RWPE2 (cell line): ENCODE data around the gene CADM2.

Source experiments
- ATAC-seq: fragments of 200-7000 bp; cut with Tn5 transposase; 3 replicates; pipeline ENCODE4 v1.9.1; 2021; ENCODE audit warnings: low read depth
- DNase-seq: peaks from one replicate; pipeline ENCODE4 v3.0.0-alpha.2; 2020; ENCODE audit warnings: low spot score
- H3K27ac ChIP-seq: fragments of 450-650 bp; 2 replicates; pipeline ENCODE4 v1.5.1; 2017; ENCODE audit warnings: mild to moderate bottlenecking; ENCODE audit not compliant: poor library complexity, severe bottlenecking
- H3K27me3 ChIP-seq: fragments of 250-450 bp; sonication (Bioruptor Pico); 2 replicates; pipeline ENCODE4 v1.5.1; 2021; ENCODE audit warnings: mild to moderate bottlenecking, moderate library complexity; ENCODE audit not compliant: insufficient read depth, poor library complexity, severe bottlenecking
- H3K36me3 ChIP-seq: fragments of 250-450 bp; sonication (Bioruptor Pico); 2 replicates; pipeline ENCODE4 v1.5.1; 2020; ENCODE audit warnings: low read depth, mild to moderate bottlenecking, moderate library complexity
- H3K4me1 ChIP-seq: fragments of 250-450 bp; sonication (Bioruptor Pico); 2 replicates; pipeline ENCODE4 v1.5.1; 2021; ENCODE audit warnings: mild to moderate bottlenecking, moderate library complexity; ENCODE audit not compliant: insufficient read depth, poor library complexity, severe bottlenecking
- H3K4me3 ChIP-seq: fragments of 250-450 bp; sonication (Bioruptor Pico); 2 replicates; pipeline ENCODE4 v1.5.1; 2021; ENCODE audit warnings: mild to moderate bottlenecking, moderate library complexity; ENCODE audit not compliant: severe bottlenecking
- H3K9me3 ChIP-seq: fragments of 250-450 bp; sonication (Bioruptor Pico); 2 replicates; pipeline ENCODE4 v1.5.1; 2021; ENCODE audit warnings: mild to moderate bottlenecking, moderate library complexity; ENCODE audit not compliant: severe bottlenecking
- CTCF ChIP-seq: fragments of 450-650 bp; IDR thresholded peaks from one replicate; pipeline ENCODE4 v1.5.1; 2017; ENCODE audit warnings: mild to moderate bottlenecking, moderate library complexity; ENCODE audit not compliant: poor library complexity, severe bottlenecking

Gene CADM2

GRCh38 chr3:85476891-85477495, 518.2 kb downstream of the CADM2 start:
- DNase-seq (no peak), ATAC-seq (no peak)
- H3K27ac ChIP-seq, result no peak overlapping the region
- no peak for TF ChIP-seq CTCF
- no peak overlapping the region for H3K4me3 ChIP-seq
- H3K27me3 ChIP-seq, result peaks cover 3% of the 10 kb centered on the region
- no peaks in the 10 kb centered on the region for H3K9me3 ChIP-seq
- peaks cover 9% of the 10 kb centered on the region for H3K4me1 ChIP-seq
- no peaks in the 10 kb centered on the region for H3K36me3 ChIP-seq

- H3K27ac ChIP-seq, result no peak overlapping the region
- no peak for TF ChIP-seq CTCF
- H3K4me3 ChIP-seq, result no peak overlapping the region
- no peak for ATAC-seq
- H3K36me3 ChIP-seq, result no peaks in the 10 kb centered on the region
- H3K4me1 ChIP-seq, result no peaks in the 10 kb centered on the region
- H3K9me3 ChIP-seq, result no peaks in the 10 kb centered on the region
- DNase-seq, result no peak
- H3K27me3 ChIP-seq, result peaks cover 3% of the 10 kb centered on the region
These were observed 522.8 kb downstream of the CADM2 start for GRCh38 chr3:85481411-85482212.

GRCh38 chr3:85482213-85482490, 523.4 kb downstream of the CADM2 start:
- H3K4me3 ChIP-seq, result no peak overlapping the region
- no peak overlapping the region for H3K27ac ChIP-seq
- H3K36me3 ChIP-seq, result no peaks in the 10 kb centered on the region
- no peaks in the 10 kb centered on the region for H3K9me3 ChIP-seq
- DNase-seq, result no peak
- no peaks in the 10 kb centered on the region for H3K4me1 ChIP-seq
- H3K27me3 ChIP-seq, result peaks cover 3% of the 10 kb centered on the region
- ATAC-seq, result no peak
- TF ChIP-seq CTCF, result no peak

GRCh38 chr3:85483986-85484385, 525.2 kb downstream of the CADM2 start:
- H3K4me3 ChIP-seq, result no peak overlapping the region
- no peaks in the 10 kb centered on the region for H3K9me3 ChIP-seq
- TF ChIP-seq CTCF, result no peak
- ATAC-seq (no peak), DNase-seq (no peak)
- H3K27ac ChIP-seq, result no peak overlapping the region
- H3K27me3 ChIP-seq, result no peaks in the 10 kb centered on the region
- H3K4me1 ChIP-seq, result no peaks in the 10 kb centered on the region
- H3K36me3 ChIP-seq, result no peaks in the 10 kb centered on the region

GRCh38 chr3:85487375-85487774, 528.6 kb downstream of the CADM2 start:
- DNase-seq, result no peak
- no peaks in the 10 kb centered on the region for H3K36me3 ChIP-seq
- H3K27me3 ChIP-seq, result no peaks in the 10 kb centered on the region
- no peak for TF ChIP-seq CTCF
- H3K4me3 ChIP-seq, result no peak overlapping the region
- no peak overlapping the region for H3K27ac ChIP-seq
- ATAC-seq, result no peak
- H3K4me1 ChIP-seq, result no peaks in the 10 kb centered on the region
- H3K9me3 ChIP-seq, result no peaks in the 10 kb centered on the region
